VCaP (cell line): ENCODE data around the gene NQO2.
"Not testable (repeated sequence)": the region's sequence is repeated elsewhere in the genome, so short reads cannot be mapped to it uniquely, and the experiment has no call there.

Experiments
- H3K27ac ChIP-seq: fragments of 450-650 bp; 2 replicates; pipeline ENCODE4 v1.5.1; 2017
- CTCF ChIP-seq: fragments of 450-650 bp; conservative IDR thresholded peaks from 2 replicates; pipeline ENCODE4 v1.5.1; 2017; ENCODE audit warnings: mild to moderate bottlenecking, moderate library complexity

The NQO2 gene

DNA sequence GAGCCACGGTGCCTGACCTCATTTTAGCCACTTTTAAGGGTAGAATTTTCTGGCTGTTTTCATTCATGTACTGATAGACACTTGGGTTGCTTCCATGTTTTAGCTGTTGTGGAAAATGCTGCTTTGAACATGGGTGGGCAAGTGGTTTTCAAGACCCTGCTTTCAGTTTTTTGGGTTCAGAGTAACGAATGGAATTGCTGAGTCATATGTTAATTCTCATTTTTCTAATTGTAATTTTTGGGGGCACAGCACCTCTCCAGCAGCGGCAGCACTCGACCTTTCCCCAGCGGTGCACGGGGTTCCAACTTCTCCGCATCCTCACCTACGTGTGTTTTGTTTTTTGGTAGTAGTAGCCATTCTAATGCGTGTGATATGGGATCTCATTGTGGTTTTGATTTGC, 5.4 kb downstream of the NQO2 start:
- TF ChIP-seq CTCF, result no peak
- no peak overlapping the region for H3K27ac ChIP-seq

DNA sequence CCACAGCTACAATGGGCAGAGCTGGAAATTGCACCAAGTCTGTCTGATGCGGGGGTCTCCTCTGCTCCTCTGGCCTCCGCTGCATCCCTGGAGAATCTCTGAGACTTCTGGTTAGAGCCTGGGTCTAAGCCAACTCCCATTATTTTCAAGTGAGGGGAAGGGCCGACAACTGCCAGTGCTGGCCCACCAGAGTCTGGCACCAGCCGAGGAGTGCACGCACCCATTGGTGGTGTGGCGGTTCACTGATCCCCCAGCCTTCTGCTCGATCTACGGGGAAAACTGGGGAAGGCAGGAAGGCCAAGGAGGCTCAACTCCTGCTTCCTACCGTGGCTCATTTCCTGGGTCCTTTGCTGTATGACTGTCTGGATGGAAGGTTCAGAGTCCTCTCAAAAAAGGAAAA, 6.2 kb downstream of the NQO2 start:
- H3K27ac ChIP-seq, result no peak overlapping the region
- no peak for TF ChIP-seq CTCF

DNA sequence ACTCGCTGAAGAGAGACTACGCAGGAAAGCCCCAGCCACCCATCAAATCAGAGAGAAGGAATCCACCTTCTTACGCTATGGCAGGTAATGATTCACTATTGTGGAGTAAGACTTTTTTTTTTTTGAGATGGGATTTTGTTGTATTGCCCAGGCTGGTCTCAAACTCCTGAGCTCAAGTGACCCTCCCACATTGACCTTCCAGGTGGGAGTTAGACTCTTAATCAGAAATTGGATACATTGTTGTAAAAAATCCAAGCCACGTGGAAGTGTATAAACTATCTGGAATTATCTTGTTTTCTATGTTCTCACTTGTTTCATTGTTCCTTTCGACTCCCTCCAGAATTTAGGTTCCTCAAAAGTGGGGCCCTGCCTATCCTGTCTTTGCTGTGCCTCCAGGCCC, 6.8 kb downstream of the NQO2 start:
- TF ChIP-seq CTCF, result no peak
- no peak overlapping the region for H3K27ac ChIP-seq

DNA sequence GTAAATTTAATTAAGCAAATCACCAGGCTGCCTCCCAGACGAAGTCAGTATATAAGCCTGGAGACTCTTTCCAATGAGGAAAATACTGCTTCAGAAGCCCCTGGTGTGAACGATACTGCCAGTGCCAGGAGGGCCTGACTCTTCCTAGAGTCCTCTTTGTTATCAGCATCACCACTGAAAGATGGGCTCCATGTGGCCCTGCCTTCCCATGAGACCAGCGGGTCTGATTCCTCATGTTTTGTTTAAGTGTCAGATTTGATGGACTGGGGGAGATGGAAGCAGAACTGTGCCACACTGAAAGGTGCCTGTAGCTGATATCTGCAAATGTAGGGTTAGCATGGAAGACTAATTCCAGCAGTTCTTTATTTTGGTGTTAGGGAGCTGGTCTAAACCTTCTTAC, 7.9 kb downstream of the NQO2 start:
- no peak overlapping the region for H3K27ac ChIP-seq
- TF ChIP-seq CTCF, result no peak

- H3K27ac ChIP-seq, result not testable (repeated sequence)
These were observed 9.1 kb downstream of the NQO2 start for GRCh38 chr6:3008712-3009265.

DNA sequence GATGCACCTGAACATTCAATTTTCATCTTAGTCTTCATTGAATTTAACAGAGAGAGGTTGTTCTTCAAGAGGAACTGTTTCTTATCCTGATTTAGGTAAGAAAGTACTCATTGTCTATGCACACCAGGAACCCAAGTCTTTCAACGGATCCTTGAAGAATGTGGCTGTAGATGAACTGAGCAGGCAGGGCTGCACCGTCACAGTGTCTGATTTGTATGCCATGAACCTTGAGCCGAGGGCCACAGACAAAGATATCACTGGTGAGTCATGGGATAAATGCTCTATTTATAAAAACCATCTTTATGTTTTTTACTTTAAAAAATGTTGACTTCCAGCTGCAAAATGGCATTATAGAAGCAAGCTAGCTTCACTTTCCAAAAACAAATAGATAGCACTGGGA, 10.2 kb downstream of the NQO2 start:
- no peak for TF ChIP-seq CTCF
- H3K27ac ChIP-seq, result no peak overlapping the region

GRCh38 chr6:3011158-3011557, 11.5 kb downstream of the NQO2 start:
- no peak overlapping the region for H3K27ac ChIP-seq
- TF ChIP-seq CTCF, result no peak

DNA sequence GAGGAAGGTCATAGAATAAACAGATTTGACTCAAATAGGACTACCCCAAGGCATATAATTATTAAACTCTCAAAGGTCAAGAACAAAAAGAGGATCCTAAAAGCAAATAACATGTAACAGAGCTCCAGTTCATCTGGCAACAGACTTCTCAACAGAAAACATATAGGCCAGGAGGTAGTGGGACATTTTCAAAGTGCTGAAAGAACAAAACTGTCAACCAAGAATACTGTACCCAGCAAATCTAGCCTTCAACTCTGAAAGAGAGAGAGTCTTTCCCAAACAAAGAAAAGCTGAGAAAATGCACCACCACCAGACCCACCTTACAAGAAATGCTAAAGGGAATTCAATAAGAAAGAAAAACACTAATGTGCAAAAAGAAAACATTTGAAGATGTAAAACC, 11.9 kb downstream of the NQO2 start:
- H3K27ac ChIP-seq, result no peak overlapping the region
- TF ChIP-seq CTCF, result no peak
